Measurements from ENCODE around the gene TOR1AIP1.

GRCh38 chr1:179933219-179933618 is 51.1 kb downstream of the TOR1AIP1 start:
- no peak for TF ChIP-seq CTCF (IDR thresholded peaks at IDR 0.05)
- no peak for TF ChIP-seq EZH2 (IDR thresholded peaks at IDR 0.05)
- no peak for TF ChIP-seq EZH2phosphoT487 (IDR thresholded peaks at IDR 0.05)
